C4-2B (cell line): Measurements from ENCODE around the gene TNS2.

Source experiments
- ZFX ChIP-seq: fragments of 450-650 bp; IDR thresholded peaks from 2 replicates; pipeline ENCODE4 v1.6.1; 2017
- TF ChIP-seq, protein P1 (sequence below): fragments of 450-650 bp; conservative IDR thresholded peaks from 2 replicates; pipeline ENCODE4 v1.5.1; 2017; ENCODE audit warnings: mild to moderate bottlenecking

DNA sequence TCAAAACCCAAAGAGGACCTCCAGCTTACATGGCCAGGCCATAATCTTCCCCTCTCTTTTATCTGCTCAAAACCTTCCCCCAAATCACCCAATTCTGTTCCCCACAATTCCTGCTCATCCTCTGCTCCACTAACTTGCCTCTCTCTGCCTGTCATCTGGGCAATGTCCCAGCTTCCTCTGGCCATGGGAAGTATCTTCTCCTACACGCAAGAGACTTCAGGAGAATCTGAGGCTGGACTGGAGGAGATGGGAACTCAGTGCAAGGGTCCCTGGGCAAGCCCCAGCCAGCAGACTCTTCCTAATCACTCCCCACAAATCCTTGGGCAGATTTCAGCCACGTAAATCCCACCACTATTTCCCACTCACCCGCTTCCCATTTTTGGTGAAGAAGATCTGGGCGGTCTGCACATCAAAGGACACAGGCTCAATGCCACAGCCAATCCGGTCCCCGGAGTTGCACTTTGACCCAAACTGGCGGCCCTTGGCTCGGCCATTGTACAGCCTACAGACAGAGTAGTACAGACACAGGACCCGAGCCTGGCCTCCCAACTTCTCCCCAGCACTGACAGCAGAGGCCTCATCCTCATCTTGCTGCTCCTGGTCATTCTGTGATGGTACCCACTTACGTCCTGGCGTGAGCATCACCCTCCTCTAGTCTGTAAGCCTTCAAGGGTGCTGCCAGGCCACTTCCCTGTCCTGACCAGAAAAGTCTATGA lies 24.6 kb downstream of the TNS2 start:
- TF ChIP-seq, protein P1, sequence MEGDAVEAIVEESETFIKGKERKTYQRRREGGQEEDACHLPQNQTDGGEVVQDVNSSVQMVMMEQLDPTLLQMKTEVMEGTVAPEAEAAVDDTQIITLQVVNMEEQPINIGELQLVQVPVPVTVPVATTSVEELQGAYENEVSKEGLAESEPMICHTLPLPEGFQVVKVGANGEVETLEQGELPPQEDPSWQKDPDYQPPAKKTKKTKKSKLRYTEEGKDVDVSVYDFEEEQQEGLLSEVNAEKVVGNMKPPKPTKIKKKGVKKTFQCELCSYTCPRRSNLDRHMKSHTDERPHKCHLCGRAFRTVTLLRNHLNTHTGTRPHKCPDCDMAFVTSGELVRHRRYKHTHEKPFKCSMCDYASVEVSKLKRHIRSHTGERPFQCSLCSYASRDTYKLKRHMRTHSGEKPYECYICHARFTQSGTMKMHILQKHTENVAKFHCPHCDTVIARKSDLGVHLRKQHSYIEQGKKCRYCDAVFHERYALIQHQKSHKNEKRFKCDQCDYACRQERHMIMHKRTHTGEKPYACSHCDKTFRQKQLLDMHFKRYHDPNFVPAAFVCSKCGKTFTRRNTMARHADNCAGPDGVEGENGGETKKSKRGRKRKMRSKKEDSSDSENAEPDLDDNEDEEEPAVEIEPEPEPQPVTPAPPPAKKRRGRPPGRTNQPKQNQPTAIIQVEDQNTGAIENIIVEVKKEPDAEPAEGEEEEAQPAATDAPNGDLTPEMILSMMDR, result no peak
- TF ChIP-seq ZFX, result no peak
